Astrocyte (in vitro differentiated cells and primary cell): Measurements from ENCODE around the gene CDK5RAP2.

Experiments
- EZH2 ChIP-seq: IDR thresholded peaks from 2 replicates; pipeline ENCODE4 v1.6.1; 2012; ENCODE audit warnings: mild to moderate bottlenecking, low read length, inconsistent platforms; ENCODE audit not compliant: insufficient read depth
- TF ChIP-seq, protein P1 (sequence below): IDR thresholded peaks from 2 replicates; pipeline ENCODE4 v1.5.1; 2011; ENCODE audit warnings: low read depth, mild to moderate bottlenecking, inconsistent platforms, low read length, moderate library complexity; ENCODE audit not compliant: insufficient read depth

DNA sequence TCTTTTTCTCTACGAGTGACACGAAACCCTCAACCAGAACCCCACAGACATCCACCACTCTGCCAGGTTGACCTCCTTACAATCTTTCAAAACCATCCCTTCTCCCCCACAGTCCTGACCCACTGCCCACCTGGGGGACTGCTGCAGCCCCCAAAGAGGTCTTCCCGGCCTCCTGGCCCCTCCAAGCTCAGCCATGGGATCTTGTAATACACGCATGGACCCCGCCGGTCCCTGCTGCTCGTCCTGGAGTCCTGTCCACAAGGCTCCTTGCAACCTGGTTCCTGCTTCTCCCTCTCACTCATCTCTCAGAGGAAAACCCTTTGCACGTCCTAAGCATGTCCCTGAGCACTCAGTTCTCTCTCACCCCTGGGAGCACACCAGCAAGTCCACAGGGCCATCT lies 187.3 kb downstream of the CDK5RAP2 start:
- no peak for TF ChIP-seq EZH2
- TF ChIP-seq, protein P1, sequence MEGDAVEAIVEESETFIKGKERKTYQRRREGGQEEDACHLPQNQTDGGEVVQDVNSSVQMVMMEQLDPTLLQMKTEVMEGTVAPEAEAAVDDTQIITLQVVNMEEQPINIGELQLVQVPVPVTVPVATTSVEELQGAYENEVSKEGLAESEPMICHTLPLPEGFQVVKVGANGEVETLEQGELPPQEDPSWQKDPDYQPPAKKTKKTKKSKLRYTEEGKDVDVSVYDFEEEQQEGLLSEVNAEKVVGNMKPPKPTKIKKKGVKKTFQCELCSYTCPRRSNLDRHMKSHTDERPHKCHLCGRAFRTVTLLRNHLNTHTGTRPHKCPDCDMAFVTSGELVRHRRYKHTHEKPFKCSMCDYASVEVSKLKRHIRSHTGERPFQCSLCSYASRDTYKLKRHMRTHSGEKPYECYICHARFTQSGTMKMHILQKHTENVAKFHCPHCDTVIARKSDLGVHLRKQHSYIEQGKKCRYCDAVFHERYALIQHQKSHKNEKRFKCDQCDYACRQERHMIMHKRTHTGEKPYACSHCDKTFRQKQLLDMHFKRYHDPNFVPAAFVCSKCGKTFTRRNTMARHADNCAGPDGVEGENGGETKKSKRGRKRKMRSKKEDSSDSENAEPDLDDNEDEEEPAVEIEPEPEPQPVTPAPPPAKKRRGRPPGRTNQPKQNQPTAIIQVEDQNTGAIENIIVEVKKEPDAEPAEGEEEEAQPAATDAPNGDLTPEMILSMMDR = no peak
